ENCODE measurements around the gene MAIP1. TPM values are rescaled to one million over a fixed set of nuclear protein-coding genes. Genes with fewer than 3 reads are reported as not detected.

Gene MAIP1
- polyA plus RNA-seq, 4 donors, result 22.4 to 49.9 (median 27.2) TPM

GRCh38 chr2:199956062-199956380 is 639 bp downstream of the MAIP1 start:
- Histone ChIP-seq H3K4me1 (ENCODE audit: control insufficient read depth in 3 of 3, insufficient read depth in 2 of 3, low read depth in 1 of 3, low read length in 2 of 3) (peaks cover 9 to 13% (median 10%) of the 10 kb centered on the region in 3 donors), H3K9me3 (ENCODE audit: control insufficient read depth in 2 of 2, insufficient read depth in 1 of 2, low read depth in 1 of 2, low read length in 1 of 2) (no peaks in the 10 kb centered on the region), H3K36me3 (ENCODE audit: control insufficient read depth in 3 of 3, insufficient read depth in 2 of 3, low read depth in 1 of 3, low read length in 3 of 3) (peaks cover 0 to 4% (median 3%) of the 10 kb centered on the region in 3 donors), H3K27me3 (ENCODE audit: control insufficient read depth in 3 of 3, insufficient read depth in 3 of 3, low read length in 3 of 3) (no peaks in the 10 kb centered on the region), H3K4me3 (ENCODE audit: low read depth in 1 of 3, low read length in 3 of 3) (peak overlapping the region; percentile 89 to 98 (median 90)), H3K27ac (ENCODE audit: low read depth in 1 of 3, low read length in 2 of 3) (peak overlapping the region; percentile 93 to 98 (median 95))
- WGBS, 3 donors, result 1% methylated on average over 9 to 10 of the region's 10 CpGs
- no peak for FAIRE-seq
- DNase-seq, result peak in 1 of 2 donors; percentile 24

- peaks cover 0 to 7% (median 7%) of the 10 kb centered on the region in 3 donors for H3K36me3 ChIP-seq (ENCODE audit: control insufficient read depth in 3 of 3, insufficient read depth in 2 of 3, low read depth in 1 of 3, low read length in 3 of 3)
- FAIRE-seq, result no peak
- WGBS, 3 donors, result 88 to 89% (median 88%) methylated on average over 4 of the region's 4 CpGs
These were observed 2.6 kb downstream of the MAIP1 start for GRCh38 chr2:199958014-199958413.

DNA sequence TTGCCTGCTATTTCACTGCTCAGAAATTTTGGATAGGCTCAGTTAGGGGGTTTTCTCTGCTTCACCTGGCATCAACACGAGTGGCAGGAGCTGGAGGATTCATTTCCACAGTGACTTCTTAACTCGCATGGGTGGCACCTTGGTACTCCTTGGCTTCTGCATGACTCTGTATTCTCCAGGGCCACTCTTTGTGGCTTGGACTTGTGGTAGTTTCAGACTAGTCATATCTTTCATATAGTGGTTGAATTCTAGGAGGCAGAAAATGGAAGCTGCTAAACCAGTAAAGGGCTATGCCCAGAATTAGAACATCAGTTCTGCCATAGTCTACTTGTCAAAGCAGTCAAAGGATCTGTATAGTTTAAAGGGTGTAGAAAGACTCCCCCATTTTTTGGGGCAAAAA is 6.8 kb downstream of the MAIP1 start:
- Histone ChIP-seq H3K9me3 (ENCODE audit: control insufficient read depth in 2 of 2, insufficient read depth in 1 of 2, low read depth in 1 of 2, low read length in 1 of 2) (no peaks in the 10 kb centered on the region), H3K36me3 (ENCODE audit: control insufficient read depth in 3 of 3, insufficient read depth in 2 of 3, low read depth in 1 of 3, low read length in 3 of 3) (peaks cover 2 to 16% (median 13%) of the 10 kb centered on the region in 3 donors), H3K27me3 (ENCODE audit: control insufficient read depth in 3 of 3, insufficient read depth in 3 of 3, low read length in 3 of 3) (no peaks in the 10 kb centered on the region), H3K4me3 (ENCODE audit: low read depth in 1 of 3, low read length in 3 of 3) (no peak overlapping the region), H3K4me1 (ENCODE audit: control insufficient read depth in 3 of 3, insufficient read depth in 2 of 3, low read depth in 1 of 3, low read length in 2 of 3) (peaks cover 0 to 4% (median 0%) of the 10 kb centered on the region in 3 donors), H3K27ac (ENCODE audit: low read depth in 1 of 3, low read length in 2 of 3) (no peak overlapping the region)
- DNase-seq (no peak), FAIRE-seq (no peak)
- WGBS, 3 donors, result 70 to 85% (median 84%) methylated on average over 2 of the region's 2 CpGs

More at GRCh38 chr2:199958014-199958413, 2.6 kb downstream of the MAIP1 start:
- peaks cover 9 to 13% (median 10%) of the 10 kb centered on the region in 3 donors for H3K4me1 ChIP-seq (ENCODE audit: control insufficient read depth in 3 of 3, insufficient read depth in 2 of 3, low read depth in 1 of 3, low read length in 2 of 3)
- no peaks in the 10 kb centered on the region for H3K9me3 ChIP-seq (ENCODE audit: control insufficient read depth in 2 of 2, insufficient read depth in 1 of 2, low read depth in 1 of 2, low read length in 1 of 2)
- no peak overlapping the region for H3K4me3 ChIP-seq (ENCODE audit: low read depth in 1 of 3, low read length in 3 of 3)
- no peak for DNase-seq
- no peak overlapping the region for H3K27ac ChIP-seq (ENCODE audit: low read depth in 1 of 3, low read length in 2 of 3)
- no peaks in the 10 kb centered on the region for H3K27me3 ChIP-seq (ENCODE audit: control insufficient read depth in 3 of 3, insufficient read depth in 3 of 3, low read length in 3 of 3)

DNA sequence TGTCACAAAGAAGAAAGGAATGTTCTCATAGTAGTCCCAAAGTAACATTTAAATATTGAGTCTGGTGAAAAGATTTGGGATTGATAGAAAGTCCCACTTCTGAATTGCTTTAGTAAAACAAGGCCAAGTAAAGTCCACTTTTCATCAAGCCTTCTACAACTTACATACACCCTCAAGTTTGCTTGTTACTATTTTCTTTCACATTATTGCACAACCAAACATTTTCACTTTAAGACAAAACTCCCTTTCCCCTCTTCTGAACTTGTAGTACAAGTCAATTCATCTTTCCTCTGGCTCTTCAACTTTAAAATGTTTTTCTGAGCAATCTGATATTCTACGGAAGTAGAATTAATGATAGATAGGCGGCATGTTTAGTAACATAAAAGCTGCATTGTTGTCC is 11.0 kb downstream of the MAIP1 start:
- no peaks in the 10 kb centered on the region for H3K4me1 ChIP-seq (ENCODE audit: control insufficient read depth in 3 of 3, insufficient read depth in 2 of 3, low read depth in 1 of 3, low read length in 2 of 3)
- no peaks in the 10 kb centered on the region for H3K27me3 ChIP-seq (ENCODE audit: control insufficient read depth in 3 of 3, insufficient read depth in 3 of 3, low read length in 3 of 3)
- H3K36me3 ChIP-seq (ENCODE audit: control insufficient read depth in 3 of 3, insufficient read depth in 2 of 3, low read depth in 1 of 3, low read length in 3 of 3), result peaks cover 2 to 12% (median 12%) of the 10 kb centered on the region in 3 donors
- H3K27ac ChIP-seq (ENCODE audit: low read depth in 1 of 3, low read length in 2 of 3), result no peak overlapping the region
- FAIRE-seq (no peak), DNase-seq (no peak)
- H3K4me3 ChIP-seq (ENCODE audit: low read depth in 1 of 3, low read length in 3 of 3), result no peak overlapping the region
- no peaks in the 10 kb centered on the region for H3K9me3 ChIP-seq (ENCODE audit: control insufficient read depth in 2 of 2, insufficient read depth in 1 of 2, low read depth in 1 of 2, low read length in 1 of 2)
- 85 to 94% (median 90%) methylated on average over 2 of the region's 2 CpGs for WGBS, 3 donors

DNA sequence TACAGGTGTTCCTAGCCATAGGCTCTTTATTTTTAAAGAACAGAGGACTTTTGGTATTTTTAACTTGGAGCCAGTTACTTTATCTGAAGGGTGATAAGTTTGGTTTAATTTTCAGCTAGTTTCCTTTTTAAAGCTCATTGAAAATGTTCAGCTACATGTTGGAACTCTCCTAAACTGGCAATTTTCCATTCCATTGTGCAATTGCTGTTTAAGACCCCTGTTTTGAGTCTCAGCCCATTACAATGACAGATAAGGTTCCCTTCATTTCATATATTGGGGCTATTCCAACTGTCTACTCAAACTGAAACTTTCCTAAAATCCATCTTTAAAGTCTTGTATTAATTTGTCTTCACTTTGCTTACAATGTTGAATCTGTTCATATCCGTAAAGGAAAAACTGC is 11.6 kb downstream of the MAIP1 start:
- DNase-seq (no peak), FAIRE-seq (no peak)
- WGBS, 3 donors, result 91 to 95% (median 91%) methylated on average over 1 of the region's 1 CpG
- Histone ChIP-seq H3K9me3 (ENCODE audit: control insufficient read depth in 2 of 2, insufficient read depth in 1 of 2, low read depth in 1 of 2, low read length in 1 of 2) (no peaks in the 10 kb centered on the region), H3K4me3 (ENCODE audit: low read depth in 1 of 3, low read length in 3 of 3) (no peak overlapping the region), H3K4me1 (ENCODE audit: control insufficient read depth in 3 of 3, insufficient read depth in 2 of 3, low read depth in 1 of 3, low read length in 2 of 3) (peaks cover 0 to 2% (median 0%) of the 10 kb centered on the region in 3 donors), H3K27me3 (ENCODE audit: control insufficient read depth in 3 of 3, insufficient read depth in 3 of 3, low read length in 3 of 3) (no peaks in the 10 kb centered on the region), H3K27ac (ENCODE audit: low read depth in 1 of 3, low read length in 2 of 3) (no peak overlapping the region), H3K36me3 (ENCODE audit: control insufficient read depth in 3 of 3, insufficient read depth in 2 of 3, low read depth in 1 of 3, low read length in 3 of 3) (peaks cover 2 to 12% (median 12%) of the 10 kb centered on the region in 3 donors)

DNA sequence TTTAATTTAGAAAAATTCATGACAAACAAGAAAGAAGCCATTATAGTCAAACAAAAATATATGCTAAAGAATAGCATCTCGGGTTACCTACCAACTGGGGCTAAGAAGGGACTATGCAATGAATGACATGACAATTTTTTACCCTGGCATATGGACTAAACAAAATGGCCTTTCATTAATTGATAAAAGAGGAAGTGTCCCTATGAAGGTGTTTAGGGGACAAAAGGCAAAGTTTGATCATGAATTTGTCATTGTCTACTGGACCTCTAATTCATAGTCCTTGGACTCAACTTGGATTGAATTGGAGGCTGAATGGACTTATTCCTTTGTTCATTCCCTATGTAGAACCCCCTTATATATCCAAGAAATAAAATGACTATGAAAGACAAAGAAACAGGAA is 12.7 kb downstream of the MAIP1 start:
- Histone ChIP-seq H3K27me3 (ENCODE audit: control insufficient read depth in 3 of 3, insufficient read depth in 3 of 3, low read length in 3 of 3) (no peaks in the 10 kb centered on the region), H3K27ac (ENCODE audit: low read depth in 1 of 3, low read length in 2 of 3) (no peak overlapping the region), H3K4me1 (ENCODE audit: control insufficient read depth in 3 of 3, insufficient read depth in 2 of 3, low read depth in 1 of 3, low read length in 2 of 3) (peaks cover 0 to 6% (median 2%) of the 10 kb centered on the region in 3 donors), H3K36me3 (ENCODE audit: control insufficient read depth in 3 of 3, insufficient read depth in 2 of 3, low read depth in 1 of 3, low read length in 3 of 3) (peaks cover 2 to 10% (median 8%) of the 10 kb centered on the region in 3 donors), H3K9me3 (ENCODE audit: control insufficient read depth in 2 of 2, insufficient read depth in 1 of 2, low read depth in 1 of 2, low read length in 1 of 2) (no peaks in the 10 kb centered on the region), H3K4me3 (ENCODE audit: low read depth in 1 of 3, low read length in 3 of 3) (no peak overlapping the region)
- no peak for FAIRE-seq
- WGBS, 3 donors, result 81 to 98% (median 93%) methylated on average over 1 of the region's 1 CpG
- DNase-seq, result no peak

DNA sequence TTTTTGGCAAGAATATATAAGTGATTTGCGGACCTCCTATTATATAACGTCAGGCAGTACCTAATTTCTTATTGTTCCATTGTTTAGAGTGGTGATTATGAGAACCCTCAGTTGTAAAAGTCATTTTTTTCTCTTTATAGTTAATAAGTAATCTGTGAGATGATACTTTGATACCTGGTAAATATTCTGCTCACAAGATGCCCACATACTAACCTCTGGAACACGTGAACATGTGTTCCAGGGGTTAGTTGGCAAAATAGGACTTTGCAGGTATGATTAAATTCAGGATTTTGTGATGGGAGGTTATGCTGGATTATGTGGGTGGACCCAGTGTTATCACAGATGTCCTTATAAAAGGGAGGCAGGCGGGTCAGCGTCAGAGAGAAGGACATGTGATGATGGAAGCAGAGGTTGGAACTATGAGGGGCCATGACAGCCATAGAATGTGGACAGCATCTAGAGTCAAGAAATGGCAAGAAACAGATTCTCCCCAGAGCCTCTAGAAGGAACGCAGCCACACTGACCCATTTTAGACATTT is 16.8 kb downstream of the MAIP1 start:
- whole genome bisulfite sequencing, 3 donors, result 54 to 67% (median 60%) methylated on average over 6 of the region's 6 CpGs
- H3K4me3 ChIP-seq (ENCODE audit: low read depth in 1 of 3, low read length in 3 of 3), result no peak overlapping the region
- DNase-seq (peak; percentile 51 to 64), FAIRE-seq (no peak)
- peaks cover 0 to 4% (median 0%) of the 10 kb centered on the region in 3 donors for H3K36me3 ChIP-seq (ENCODE audit: control insufficient read depth in 3 of 3, insufficient read depth in 2 of 3, low read depth in 1 of 3, low read length in 3 of 3)
- no peaks in the 10 kb centered on the region for H3K9me3 ChIP-seq (ENCODE audit: control insufficient read depth in 2 of 2, insufficient read depth in 1 of 2, low read depth in 1 of 2, low read length in 1 of 2)
- peaks cover 0 to 6% (median 2%) of the 10 kb centered on the region in 3 donors for H3K4me1 ChIP-seq (ENCODE audit: control insufficient read depth in 3 of 3, insufficient read depth in 2 of 3, low read depth in 1 of 3, low read length in 2 of 3)
- peak overlapping the region in 1 of 3 donors; percentile 32 for H3K27ac ChIP-seq (ENCODE audit: low read depth in 1 of 3, low read length in 2 of 3)
- no peaks in the 10 kb centered on the region for H3K27me3 ChIP-seq (ENCODE audit: control insufficient read depth in 3 of 3, insufficient read depth in 3 of 3, low read length in 3 of 3)

- no peaks in the 10 kb centered on the region for H3K27me3 ChIP-seq (ENCODE audit: control insufficient read depth in 3 of 3, insufficient read depth in 3 of 3, low read length in 3 of 3)
- WGBS, 3 donors, result 16 to 31% (median 16%) methylated on average over 2 of the region's 2 CpGs
- H3K4me1 ChIP-seq (ENCODE audit: control insufficient read depth in 3 of 3, insufficient read depth in 2 of 3, low read depth in 1 of 3, low read length in 2 of 3), result peaks cover 2 to 16% (median 2%) of the 10 kb centered on the region in 3 donors
- H3K27ac ChIP-seq (ENCODE audit: low read depth in 1 of 3, low read length in 2 of 3), result no peak overlapping the region
- DNase-seq (peak; percentile 44 to 51), FAIRE-seq (no peak)
- no peaks in the 10 kb centered on the region for H3K9me3 ChIP-seq (ENCODE audit: control insufficient read depth in 2 of 2, insufficient read depth in 1 of 2, low read depth in 1 of 2, low read length in 1 of 2)
- H3K4me3 ChIP-seq (ENCODE audit: low read depth in 1 of 3, low read length in 3 of 3), result no peak overlapping the region
- peaks cover 0 to 4% (median 0%) of the 10 kb centered on the region in 3 donors for H3K36me3 ChIP-seq (ENCODE audit: control insufficient read depth in 3 of 3, insufficient read depth in 2 of 3, low read depth in 1 of 3, low read length in 3 of 3)
These were observed 18.3 kb downstream of the MAIP1 start for GRCh38 chr2:199973703-199974102.
